GM23338 (cell line): ENCODE measurements around the gene VBP1. TPM values are rescaled to one million over a fixed set of nuclear protein-coding genes. Genes with fewer than 3 reads are reported as not detected.

Experiments used
- ATAC-seq: fragments of 200-7000 bp; cut with Tn5 transposase; 3 replicates; pipeline ENCODE4 v1.9.1; 2020
- DNase-seq: peaks from one replicate; pipeline ENCODE4 v3.0.0-alpha.2; 2015; ENCODE audit warnings: low spot score
- H2AFZ ChIP-seq: fragments of 200-600 bp; sonication (generic); 2 replicates; pipeline ENCODE4 v1.8.0; 2016; ENCODE audit warnings: antibody characterized with exemption, mild to moderate bottlenecking, moderate library complexity
- H3F3A ChIP-seq: fragments of 200-600 bp; sonication (generic); replicated peaks from 2 replicates; pipeline ENCODE4 v1.8.0; 2017; ENCODE audit warnings: antibody characterized with exemption, mixed run types, low read depth
- H3K27ac ChIP-seq: fragments of 200-600 bp; sonication (generic); 2 replicates; pipeline ENCODE4 v1.6.1; 2016; ENCODE audit warnings: low read depth
- H3K27me3 ChIP-seq: fragments of 200-600 bp; sonication (generic); 2 replicates; pipeline ENCODE4 v1.8.0; 2016; ENCODE audit warnings: mild to moderate bottlenecking, mixed run types, moderate library complexity; ENCODE audit not compliant: insufficient read depth
- H3K36me3 ChIP-seq: fragments of 200-600 bp; sonication (generic); 2 replicates; pipeline ENCODE4 v1.8.0; 2016; ENCODE audit warnings: mild to moderate bottlenecking; ENCODE audit not compliant: insufficient read depth
- H3K4me1 ChIP-seq: fragments of 200-600 bp; sonication (generic); 2 replicates; pipeline ENCODE4 v1.8.0; 2016; ENCODE audit warnings: mild to moderate bottlenecking, moderate library complexity; ENCODE audit not compliant: insufficient read depth
- H3K4me2 ChIP-seq: fragments of 200-600 bp; sonication (generic); 2 replicates; pipeline ENCODE4 v1.7.1; 2017; ENCODE audit warnings: mixed run types
- H3K4me3 ChIP-seq: fragments of 200-600 bp; sonication (generic); 2 replicates; pipeline ENCODE4 v1.6.1; 2016; ENCODE audit warnings: mixed run types
- H3K79me2 ChIP-seq: fragments of 200-600 bp; sonication (generic); replicated peaks from 2 replicates; pipeline ENCODE4 v1.8.0; 2017; ENCODE audit warnings: mild to moderate bottlenecking; ENCODE audit not compliant: insufficient read depth
- H3K9me2 ChIP-seq: fragments of 200-600 bp; sonication (generic); 2 replicates; pipeline ENCODE4 v1.8.0; 2017; ENCODE audit not compliant: insufficient read depth
- H4K20me1 ChIP-seq: fragments of 200-600 bp; sonication (generic); replicated peaks from 2 replicates; pipeline ENCODE4 v1.8.0; 2017; ENCODE audit warnings: mild to moderate bottlenecking; ENCODE audit not compliant: insufficient read depth
- H3K27ac Mint-ChIP-seq: 2 replicates; pipeline ENCODE4 v1.8.0; 2020; ENCODE audit warnings: inconsistent platforms, mild to moderate bottlenecking, moderate library complexity, mixed read lengths
- H3K27me3 Mint-ChIP-seq: 3 replicates; pipeline ENCODE4 v1.8.0; 2022; ENCODE audit warnings: low read depth, mild to moderate bottlenecking, moderate library complexity, mixed read lengths, inconsistent platforms; ENCODE audit not compliant: insufficient read depth, poor library complexity
- H3K36me3 Mint-ChIP-seq: 3 replicates; pipeline ENCODE4 v1.8.0; 2021; ENCODE audit warnings: low read depth, mild to moderate bottlenecking, inconsistent platforms, moderate library complexity, mixed read lengths
- H3K4me1 Mint-ChIP-seq: 3 replicates; pipeline ENCODE4 v1.8.0; 2020; ENCODE audit warnings: mild to moderate bottlenecking, inconsistent platforms, mixed read lengths
- H3K4me3 Mint-ChIP-seq: 3 replicates; pipeline ENCODE4 v1.8.0; 2021; ENCODE audit warnings: moderate library complexity, mild to moderate bottlenecking, inconsistent platforms, mixed read lengths
- H3K9me3 Mint-ChIP-seq: 3 replicates; pipeline ENCODE4 v1.8.0; 2020; ENCODE audit warnings: moderate library complexity, mild to moderate bottlenecking, inconsistent platforms, mixed read lengths
- CREB1 ChIP-seq: fragments of 250-450 bp; sonication (Bioruptor Pico); IDR thresholded peaks from 2 replicates; pipeline ENCODE4 v1.5.0; 2020; ENCODE audit warnings: low read depth, mild to moderate bottlenecking, moderate library complexity
- EZH2 ChIP-seq: fragments of 200-600 bp; sonication (generic); IDR thresholded peaks from one replicate; pipeline ENCODE4 v1.8.0; 2017; ENCODE audit warnings: antibody characterized with exemption, mild to moderate bottlenecking, low read depth; ENCODE audit not compliant: unreplicated experiment
- EZH2phosphoT487 ChIP-seq: fragments of 200-600 bp; sonication (generic); IDR thresholded peaks from one replicate; pipeline ENCODE4 v1.8.1; 2018; ENCODE audit warnings: antibody characterized with exemption; ENCODE audit not compliant: unreplicated experiment
- JUNB ChIP-seq: IDR thresholded peaks from one replicate; pipeline ENCODE4 v1.6.1; 2016; ENCODE audit warnings: antibody characterized with exemption; ENCODE audit not compliant: unreplicated experiment
- NANOG ChIP-seq: IDR thresholded peaks from 2 replicates; pipeline ENCODE4 v1.6.1; 2016; ENCODE audit warnings: antibody characterized with exemption, borderline replicate concordance
- POLR2AphosphoS5 ChIP-seq: IDR thresholded peaks from 2 replicates; pipeline ENCODE4 v1.6.1; 2016; ENCODE audit warnings: antibody characterized with exemption, low read depth
- REST ChIP-seq: IDR thresholded peaks from one replicate; pipeline ENCODE4 v1.6.1; 2018; ENCODE audit warnings: antibody characterized with exemption; ENCODE audit not compliant: unreplicated experiment
- STAT1 ChIP-seq: IDR thresholded peaks from one replicate; pipeline ENCODE4 v1.6.1; 2016; ENCODE audit warnings: antibody characterized with exemption; ENCODE audit not compliant: unreplicated experiment
- ZNF114 ChIP-seq: fragments of 250-450 bp; sonication (Bioruptor Pico); IDR thresholded peaks from 2 replicates; pipeline ENCODE4 v1.5.0; 2020; ENCODE audit warnings: mild to moderate bottlenecking, moderate library complexity
- ZNF331 ChIP-seq: fragments of 250-450 bp; sonication (Bioruptor Pico); IDR thresholded peaks from 2 replicates; pipeline ENCODE4 v1.5.0; 2020; ENCODE audit warnings: low read depth, mild to moderate bottlenecking, moderate library complexity
- ZNF462 ChIP-seq: fragments of 250-450 bp; sonication (Bioruptor Pico); IDR thresholded peaks from 2 replicates; pipeline ENCODE4 v1.5.0; 2020; ENCODE audit warnings: mild to moderate bottlenecking, moderate library complexity
- polyA plus RNA-seq: library from polyadenylated mRNA; unstranded; fragments of >200 nt; fragmentation: Nextera tagmentation; extraction: Ambion mirVana; gene quantifications from 2 replicates; pipeline ENCODE4 v1.2.1, GENCODE V29; 2016
- total RNA-seq: library from RNA; depleted of rRNA; stranded (reverse); fragments of >200 nt; shearing (Covaris generic); gene quantifications from 2 replicates; pipeline ENCODE4 v1.2.3, GENCODE V29; 2014
- TF ChIP-seq, protein P1 (sequence below), 2 experiments: fragments of 200-600 bp in 1 of 2; sonication (generic) in 1 of 2; conservative IDR thresholded peaks; 2 replicates each; pipeline versions ENCODE4 v1.5.1 to v1.6.1; 2016 to 2017; ENCODE audit warnings: antibody characterized with exemption in 2 of 2, low read depth in 2 of 2, mild to moderate bottlenecking in 2 of 2, moderate library complexity in 1 of 2

Gene VBP1
- total and polyA plus RNA-seq, 2 experiments from 2014 or later = 62.5 to 84.4 TPM

GRCh38 chrX:155231163-155231562 is 14.9 kb downstream of the VBP1 start (continued):
- TF ChIP-seq, protein P1, sequence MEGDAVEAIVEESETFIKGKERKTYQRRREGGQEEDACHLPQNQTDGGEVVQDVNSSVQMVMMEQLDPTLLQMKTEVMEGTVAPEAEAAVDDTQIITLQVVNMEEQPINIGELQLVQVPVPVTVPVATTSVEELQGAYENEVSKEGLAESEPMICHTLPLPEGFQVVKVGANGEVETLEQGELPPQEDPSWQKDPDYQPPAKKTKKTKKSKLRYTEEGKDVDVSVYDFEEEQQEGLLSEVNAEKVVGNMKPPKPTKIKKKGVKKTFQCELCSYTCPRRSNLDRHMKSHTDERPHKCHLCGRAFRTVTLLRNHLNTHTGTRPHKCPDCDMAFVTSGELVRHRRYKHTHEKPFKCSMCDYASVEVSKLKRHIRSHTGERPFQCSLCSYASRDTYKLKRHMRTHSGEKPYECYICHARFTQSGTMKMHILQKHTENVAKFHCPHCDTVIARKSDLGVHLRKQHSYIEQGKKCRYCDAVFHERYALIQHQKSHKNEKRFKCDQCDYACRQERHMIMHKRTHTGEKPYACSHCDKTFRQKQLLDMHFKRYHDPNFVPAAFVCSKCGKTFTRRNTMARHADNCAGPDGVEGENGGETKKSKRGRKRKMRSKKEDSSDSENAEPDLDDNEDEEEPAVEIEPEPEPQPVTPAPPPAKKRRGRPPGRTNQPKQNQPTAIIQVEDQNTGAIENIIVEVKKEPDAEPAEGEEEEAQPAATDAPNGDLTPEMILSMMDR (conservative IDR thresholded peaks at IDR 0.05; ENCODE audit: low read depth in 2 of 2) = no peak

DNA sequence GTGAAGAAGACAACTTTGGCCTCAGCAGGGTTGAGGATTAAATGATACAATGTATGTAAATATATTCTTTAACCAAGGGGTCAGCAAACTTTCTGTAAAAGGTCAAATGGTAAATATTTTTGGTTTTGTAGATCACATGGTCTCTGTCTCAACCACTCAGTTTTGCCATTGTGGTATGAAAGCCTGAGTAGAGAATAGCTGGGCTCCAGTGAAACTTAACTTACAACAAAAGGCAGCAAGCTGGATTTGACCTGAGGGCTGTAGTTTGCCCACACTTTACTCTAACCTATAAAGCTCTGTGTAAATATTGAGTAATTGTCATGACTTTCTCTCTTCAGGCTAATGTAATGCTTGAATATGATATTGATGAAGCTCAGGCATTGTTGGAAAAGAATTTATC is 19.6 kb downstream of the VBP1 start:
- DNase-seq (no peak), ATAC-seq (no peak)
- peaks cover 3% of the 10 kb centered on the region; the same call in 1 of the 3 replicates for H3K4me1 Mint-ChIP-seq
- no peak overlapping the region for H3K27ac Mint-ChIP-seq
- no peaks in the 10 kb centered on the region for H3K79me2 ChIP-seq
- H3K36me3 ChIP-seq = no peaks in the 10 kb centered on the region
- H3K9me2 ChIP-seq = no peaks in the 10 kb centered on the region
- no peak overlapping the region for H3K4me3 ChIP-seq
- H3K27me3 Mint-ChIP-seq = no peaks in the 10 kb centered on the region
- no peak overlapping the region for H3K4me2 ChIP-seq
- no peaks in the 10 kb centered on the region for H3K9me3 Mint-ChIP-seq
- no peaks in the 10 kb centered on the region for H3K4me1 ChIP-seq
- H2AFZ ChIP-seq = no peak overlapping the region
- no peaks in the 10 kb centered on the region for H3K27me3 ChIP-seq
- H3K4me3 Mint-ChIP-seq = no peak overlapping the region
- peaks cover 29% of the 10 kb centered on the region for H3K36me3 Mint-ChIP-seq
- H4K20me1 ChIP-seq = no peaks in the 10 kb centered on the region
- H3K27ac ChIP-seq = no peak overlapping the region
- H3F3A ChIP-seq = no peaks in the 10 kb centered on the region
- no peak for TF ChIP-seq STAT1
- no peak for TF ChIP-seq JUNB
- TF ChIP-seq ZNF331 (CRISPR knock-in tag) = no peak
- TF ChIP-seq REST = no peak
- TF ChIP-seq POLR2AphosphoS5 = no peak
- no peak for TF ChIP-seq EZH2
- TF ChIP-seq, protein P1 (conservative IDR thresholded peaks at IDR 0.05; ENCODE audit: low read depth in 2 of 2) = no peak
- TF ChIP-seq ZNF114 (CRISPR knock-in tag) = no peak
- TF ChIP-seq EZH2phosphoT487 = no peak
- TF ChIP-seq NANOG = no peak
- no peak for TF ChIP-seq CREB1
- TF ChIP-seq ZNF462 = no peak
